Measurements from ENCODE around the gene PKDCC. TPM values are rescaled to one million over a fixed set of nuclear protein-coding genes. Genes with fewer than 3 reads are reported as not detected.

PKDCC gene
- total RNA-seq, 1 donor, result not detected

- peaks cover 65% of the 10 kb centered on the region for H3K4me1 ChIP-seq (ENCODE audit: insufficient read depth, low read length)
- H3K27me3 ChIP-seq (ENCODE audit: insufficient read depth, low read length), result no peaks in the 10 kb centered on the region
- H3K9me3 ChIP-seq (ENCODE audit: low read depth, low read length), result no peaks in the 10 kb centered on the region
- H3K4me3 ChIP-seq (ENCODE audit: low read length), result no peak overlapping the region
These were observed 49.2 kb downstream of the PKDCC start for GRCh38 chr2:42096869-42097591.

GRCh38 chr2:42098571-42099437 is 51.0 kb downstream of the PKDCC start:
- H3K4me1 ChIP-seq (ENCODE audit: insufficient read depth, low read length), result peaks cover 77% of the 10 kb centered on the region
- no peak overlapping the region for H3K4me3 ChIP-seq (ENCODE audit: low read length)
- no peaks in the 10 kb centered on the region for H3K27me3 ChIP-seq (ENCODE audit: insufficient read depth, low read length)
- no peaks in the 10 kb centered on the region for H3K9me3 ChIP-seq (ENCODE audit: low read depth, low read length)

GRCh38 chr2:42099438-42100173 is 51.8 kb downstream of the PKDCC start:
- Histone ChIP-seq H3K27me3 (ENCODE audit: insufficient read depth, low read length) (no peaks in the 10 kb centered on the region), H3K4me3 (ENCODE audit: low read length) (no peak overlapping the region), H3K9me3 (ENCODE audit: low read depth, low read length) (no peaks in the 10 kb centered on the region), H3K4me1 (ENCODE audit: insufficient read depth, low read length) (peaks cover 86% of the 10 kb centered on the region)

- Histone ChIP-seq H3K27me3 (ENCODE audit: insufficient read depth, low read length) (no peaks in the 10 kb centered on the region), H3K4me3 (ENCODE audit: low read length) (no peak overlapping the region)
These were observed 52.9 kb downstream of the PKDCC start for GRCh38 chr2:42100683-42101205.

GRCh38 chr2:42101206-42102023 is 53.6 kb downstream of the PKDCC start:
- peaks cover 98% of the 10 kb centered on the region for H3K4me1 ChIP-seq (ENCODE audit: insufficient read depth, low read length)
- H3K4me3 ChIP-seq (ENCODE audit: low read length), result peak overlapping the region; percentile 23
- H3K9me3 ChIP-seq (ENCODE audit: low read depth, low read length), result no peaks in the 10 kb centered on the region
- H3K27me3 ChIP-seq (ENCODE audit: insufficient read depth, low read length), result no peaks in the 10 kb centered on the region

More at GRCh38 chr2:42100683-42101205, 52.9 kb downstream of the PKDCC start:
- Histone ChIP-seq H3K4me1 (ENCODE audit: insufficient read depth, low read length) (peaks cover 97% of the 10 kb centered on the region), H3K9me3 (ENCODE audit: low read depth, low read length) (no peaks in the 10 kb centered on the region)

GRCh38 chr2:42102024-42102590 is 54.3 kb downstream of the PKDCC start:
- Histone ChIP-seq H3K4me1 (ENCODE audit: insufficient read depth, low read length) (peaks cover 98% of the 10 kb centered on the region), H3K4me3 (ENCODE audit: low read length) (peak overlapping the region; percentile 23), H3K27me3 (ENCODE audit: insufficient read depth, low read length) (no peaks in the 10 kb centered on the region), H3K9me3 (ENCODE audit: low read depth, low read length) (no peaks in the 10 kb centered on the region)

- peaks cover 98% of the 10 kb centered on the region for H3K4me1 ChIP-seq (ENCODE audit: insufficient read depth, low read length)
- H3K9me3 ChIP-seq (ENCODE audit: low read depth, low read length), result no peaks in the 10 kb centered on the region
- no peaks in the 10 kb centered on the region for H3K27me3 ChIP-seq (ENCODE audit: insufficient read depth, low read length)
- no peak overlapping the region for H3K4me3 ChIP-seq (ENCODE audit: low read length)
These were observed 55.0 kb downstream of the PKDCC start for GRCh38 chr2:42102591-42103450.

GRCh38 chr2:42103829-42104228 is 56.0 kb downstream of the PKDCC start:
- Histone ChIP-seq H3K27me3 (ENCODE audit: insufficient read depth, low read length) (no peaks in the 10 kb centered on the region), H3K4me1 (ENCODE audit: insufficient read depth, low read length) (peaks cover 98% of the 10 kb centered on the region), H3K4me3 (ENCODE audit: low read length) (no peak overlapping the region), H3K9me3 (ENCODE audit: low read depth, low read length) (no peaks in the 10 kb centered on the region)

- Histone ChIP-seq H3K4me1 (ENCODE audit: insufficient read depth, low read length) (peaks cover 98% of the 10 kb centered on the region), H3K9me3 (ENCODE audit: low read depth, low read length) (no peaks in the 10 kb centered on the region), H3K27me3 (ENCODE audit: insufficient read depth, low read length) (no peaks in the 10 kb centered on the region), H3K4me3 (ENCODE audit: low read length) (no peak overlapping the region)
These were observed 56.8 kb downstream of the PKDCC start for GRCh38 chr2:42104621-42105020.

GRCh38 chr2:42105330-42106256 is 57.8 kb downstream of the PKDCC start:
- H3K4me3 ChIP-seq (ENCODE audit: low read length), result peak overlapping the region; percentile 20
- peaks cover 96% of the 10 kb centered on the region for H3K4me1 ChIP-seq (ENCODE audit: insufficient read depth, low read length)
- H3K9me3 ChIP-seq (ENCODE audit: low read depth, low read length), result no peaks in the 10 kb centered on the region
- no peaks in the 10 kb centered on the region for H3K27me3 ChIP-seq (ENCODE audit: insufficient read depth, low read length)

- peak overlapping the region; percentile 20 for H3K4me3 ChIP-seq (ENCODE audit: low read length)
These were observed 58.5 kb downstream of the PKDCC start for GRCh38 chr2:42106257-42106816.

More at GRCh38 chr2:42106257-42106816, 58.5 kb downstream of the PKDCC start:
- H3K27me3 ChIP-seq (ENCODE audit: insufficient read depth, low read length), result no peaks in the 10 kb centered on the region
- peaks cover 96% of the 10 kb centered on the region for H3K4me1 ChIP-seq (ENCODE audit: insufficient read depth, low read length)
- no peaks in the 10 kb centered on the region for H3K9me3 ChIP-seq (ENCODE audit: low read depth, low read length)

Measured in mononuclear cell (primary cell).